ENCODE data around the gene HOXC6.

HOXC6 gene

GRCh38 chr12:54052438-54053002, 24.3 kb downstream of the HOXC6 start:
- H3K27ac Mint-ChIP-seq: peak overlapping the region; percentile 72
- no peaks in the 10 kb centered on the region for H3K9me3 Mint-ChIP-seq
- H3K36me3 Mint-ChIP-seq (ENCODE audit: low read depth): peaks cover 2% of the 10 kb centered on the region
- ATAC-seq: no peak
- DNase-seq: no peak
- peaks cover 83% of the 10 kb centered on the region for H3K27me3 Mint-ChIP-seq
- peak overlapping the region; percentile 73 for H3K4me3 Mint-ChIP-seq
- H3K4me1 Mint-ChIP-seq: peaks cover 28% of the 10 kb centered on the region

- peaks cover 81% of the 10 kb centered on the region for H3K27me3 Mint-ChIP-seq
- H3K4me3 Mint-ChIP-seq: peak overlapping the region; percentile 73
- H3K4me1 Mint-ChIP-seq: peaks cover 28% of the 10 kb centered on the region
- H3K27ac Mint-ChIP-seq: peak overlapping the region; percentile 72
- no peaks in the 10 kb centered on the region for H3K9me3 Mint-ChIP-seq
- peaks cover 2% of the 10 kb centered on the region for H3K36me3 Mint-ChIP-seq (ENCODE audit: low read depth)
- DNase-seq (no peak), ATAC-seq (peak; percentile 56)
Measured at GRCh38 chr12:54053003-54053750, 24.9 kb downstream of the HOXC6 start.

GRCh38 chr12:54053751-54054741, 25.8 kb downstream of the HOXC6 start, which contains the start of gene HOXC4:
TSS of gene HOXC4 (plus strand) at chr12:54053835. CDS start at chr12:54053923, 88 bp downstream.
- Mint-ChIP-seq H3K9me3 (no peaks in the 10 kb centered on the region), H3K4me3 (peak within 1 kb of the TSS; percentile 73), H3K4me1 (peaks cover 28% of the 10 kb centered on the region), H3K36me3 (ENCODE audit: low read depth) (peaks cover 2% of the 10 kb centered on the region), H3K27ac (peak within 1 kb of the TSS; percentile 72), H3K27me3 (peaks cover 81% of the 10 kb centered on the region)
- DNase-seq: no peak
- ATAC-seq: peak; percentile 59

GRCh38 chr12:54054742-54055194, 26.5 kb downstream of the HOXC6 start:
- ATAC-seq: no peak

GRCh38 chr12:54055552-54055951, 27.3 kb downstream of the HOXC6 start:
- ATAC-seq (no peak), DNase-seq (no peak)
- no peak overlapping the region for H3K27ac Mint-ChIP-seq
- no peaks in the 10 kb centered on the region for H3K9me3 Mint-ChIP-seq
- H3K27me3 Mint-ChIP-seq: peaks cover 79% of the 10 kb centered on the region
- no peak overlapping the region for H3K4me3 Mint-ChIP-seq
- peaks cover 2% of the 10 kb centered on the region for H3K36me3 Mint-ChIP-seq (ENCODE audit: low read depth)
- peaks cover 20% of the 10 kb centered on the region for H3K4me1 Mint-ChIP-seq

More at GRCh38 chr12:54054742-54055194, 26.5 kb downstream of the HOXC6 start:
- peak overlapping the region; percentile 73 for H3K4me3 Mint-ChIP-seq
- peaks cover 26% of the 10 kb centered on the region for H3K4me1 Mint-ChIP-seq
- DNase-seq: no peak
- H3K27ac Mint-ChIP-seq: no peak overlapping the region
- peaks cover 81% of the 10 kb centered on the region for H3K27me3 Mint-ChIP-seq
- H3K9me3 Mint-ChIP-seq: no peaks in the 10 kb centered on the region
- H3K36me3 Mint-ChIP-seq (ENCODE audit: low read depth): peaks cover 2% of the 10 kb centered on the region

- peaks cover 20% of the 10 kb centered on the region for H3K4me1 Mint-ChIP-seq
- peaks cover 79% of the 10 kb centered on the region for H3K27me3 Mint-ChIP-seq
- no peak for ATAC-seq
- H3K27ac Mint-ChIP-seq: no peak overlapping the region
- no peak for DNase-seq
- H3K4me3 Mint-ChIP-seq: no peak overlapping the region
- H3K36me3 Mint-ChIP-seq (ENCODE audit: low read depth): peaks cover 2% of the 10 kb centered on the region
- no peaks in the 10 kb centered on the region for H3K9me3 Mint-ChIP-seq
Measured at GRCh38 chr12:54056110-54056509, 27.9 kb downstream of the HOXC6 start.

GRCh38 chr12:54058128-54058768, 30.0 kb downstream of the HOXC6 start:
- Mint-ChIP-seq H3K27ac (no peak overlapping the region), H3K9me3 (no peaks in the 10 kb centered on the region), H3K4me1 (peaks cover 7% of the 10 kb centered on the region), H3K27me3 (peaks cover 79% of the 10 kb centered on the region), H3K36me3 (ENCODE audit: low read depth) (no peaks in the 10 kb centered on the region), H3K4me3 (no peak overlapping the region)
- DNase-seq (no peak), ATAC-seq (no peak)

- H3K27me3 Mint-ChIP-seq: peaks cover 73% of the 10 kb centered on the region
- no peak for DNase-seq
- no peaks in the 10 kb centered on the region for H3K9me3 Mint-ChIP-seq
- no peak for ATAC-seq
- no peak overlapping the region for H3K4me3 Mint-ChIP-seq
- H3K27ac Mint-ChIP-seq: no peak overlapping the region
- H3K4me1 Mint-ChIP-seq: no peaks in the 10 kb centered on the region
- no peaks in the 10 kb centered on the region for H3K36me3 Mint-ChIP-seq (ENCODE audit: low read depth)
Measured at GRCh38 chr12:54059668-54060067, 31.4 kb downstream of the HOXC6 start.

- H3K9me3 Mint-ChIP-seq: no peaks in the 10 kb centered on the region
- no peak overlapping the region for H3K4me3 Mint-ChIP-seq
- H3K27me3 Mint-ChIP-seq: peaks cover 72% of the 10 kb centered on the region
- ATAC-seq (no peak), DNase-seq (no peak)
- H3K36me3 Mint-ChIP-seq (ENCODE audit: low read depth): no peaks in the 10 kb centered on the region
- H3K4me1 Mint-ChIP-seq: no peaks in the 10 kb centered on the region
- H3K27ac Mint-ChIP-seq: no peak overlapping the region
Measured at GRCh38 chr12:54060174-54060974, 32.1 kb downstream of the HOXC6 start.

GRCh38 chr12:54060975-54061778, 32.9 kb downstream of the HOXC6 start:
- ATAC-seq (no peak), DNase-seq (no peak)
- Mint-ChIP-seq H3K27ac (no peak overlapping the region), H3K9me3 (no peaks in the 10 kb centered on the region), H3K36me3 (ENCODE audit: low read depth) (no peaks in the 10 kb centered on the region), H3K4me1 (no peaks in the 10 kb centered on the region), H3K4me3 (no peak overlapping the region), H3K27me3 (peaks cover 72% of the 10 kb centered on the region)

GRCh38 chr12:54065677-54066076, 37.4 kb downstream of the HOXC6 start:
- Mint-ChIP-seq H3K4me1 (no peaks in the 10 kb centered on the region), H3K9me3 (no peaks in the 10 kb centered on the region), H3K36me3 (ENCODE audit: low read depth) (no peaks in the 10 kb centered on the region), H3K27ac (no peak overlapping the region), H3K4me3 (no peak overlapping the region), H3K27me3 (peaks cover 45% of the 10 kb centered on the region)
- DNase-seq (no peak), ATAC-seq (no peak)

- Mint-ChIP-seq H3K9me3 (no peaks in the 10 kb centered on the region), H3K4me3 (no peak overlapping the region), H3K27me3 (peaks cover 41% of the 10 kb centered on the region), H3K27ac (no peak overlapping the region), H3K36me3 (ENCODE audit: low read depth) (no peaks in the 10 kb centered on the region), H3K4me1 (no peaks in the 10 kb centered on the region)
- no peak for ATAC-seq
- DNase-seq: no peak
Measured at GRCh38 chr12:54066408-54066807, 38.2 kb downstream of the HOXC6 start.
